ENCODE results near the gene STXBP5.

The STXBP5 gene

DNA sequence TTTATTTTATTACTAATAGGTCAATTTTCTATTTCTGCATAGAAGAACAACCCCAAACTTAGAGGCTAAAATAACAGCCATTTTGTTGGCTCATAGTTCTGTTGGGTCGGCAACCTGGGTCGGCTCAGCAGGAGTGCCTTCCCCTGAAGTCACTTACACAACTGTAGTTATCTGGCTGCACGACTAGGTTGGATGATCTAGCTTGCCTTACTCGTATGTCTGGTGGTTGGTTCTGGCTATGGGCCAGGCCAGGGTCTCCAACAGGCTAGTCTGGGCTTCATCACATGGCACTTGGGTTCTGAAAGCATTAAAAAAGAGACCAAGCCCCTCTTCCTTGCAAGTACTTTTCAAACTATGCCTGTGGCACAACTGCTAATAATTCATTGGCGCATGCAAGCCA lies 53.5 kb downstream of the STXBP5 start:
- DNase-seq (ENCODE audit: insufficient read length) (no peak), FAIRE-seq (no peak)
- no peak for TF ChIP-seq POLR2AphosphoS5 (IDR thresholded peaks at IDR 0.05; ENCODE audit: low read depth, low read length)
- TF ChIP-seq POLR2A (IDR thresholded peaks at IDR 0.05; ENCODE audit: low read depth, low read length) = no peak
- no peak for TF ChIP-seq TAF1 (IDR thresholded peaks at IDR 0.05; ENCODE audit: borderline replicate concordance, low read depth, low read length)

DNA sequence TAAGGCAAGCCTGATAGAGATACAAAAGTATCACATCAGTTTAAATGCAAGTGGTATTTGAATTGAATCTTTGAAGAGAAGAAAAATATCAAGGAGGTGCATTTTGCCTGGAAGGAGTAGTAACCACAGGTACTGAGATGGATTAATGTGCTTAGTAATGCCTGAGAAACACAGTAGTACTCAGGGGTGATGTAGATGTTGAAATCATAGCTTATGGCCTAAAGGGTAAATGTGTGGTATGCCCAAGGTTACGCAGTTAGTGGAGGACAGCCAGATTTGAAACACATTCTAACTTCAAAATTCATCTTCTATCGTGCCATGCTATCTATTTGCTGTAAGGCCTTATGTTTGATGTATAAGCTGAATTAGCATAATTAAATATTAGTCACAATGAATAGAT lies 55.9 kb downstream of the STXBP5 start:
- TF ChIP-seq POLR2A (IDR thresholded peaks at IDR 0.05; ENCODE audit: low read depth, low read length) (no peak), TAF1 (IDR thresholded peaks at IDR 0.05; ENCODE audit: borderline replicate concordance, low read depth, low read length) (no peak), POLR2AphosphoS5 (IDR thresholded peaks at IDR 0.05; ENCODE audit: low read depth, low read length) (no peak)
- FAIRE-seq (no peak), DNase-seq (ENCODE audit: insufficient read length) (no peak)

DNA sequence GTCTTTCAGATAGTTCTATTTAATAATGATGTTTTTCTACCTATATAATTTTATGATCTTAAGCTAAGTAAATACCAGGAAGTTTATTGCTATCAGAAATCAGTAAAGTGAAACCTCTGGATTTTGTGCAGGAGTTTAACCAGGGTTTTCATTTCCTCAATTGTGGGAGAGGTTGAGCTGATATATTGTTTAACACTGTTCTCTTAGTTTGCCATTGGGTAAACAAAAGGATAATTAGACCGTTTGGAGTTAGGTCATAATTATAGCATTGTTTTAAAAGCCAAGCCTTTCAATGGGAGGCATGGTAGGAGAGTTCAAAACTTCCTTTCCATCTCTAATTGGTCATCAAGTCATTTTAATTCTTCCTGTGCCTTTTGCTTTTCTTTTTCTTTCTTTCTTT lies 58.7 kb downstream of the STXBP5 start:
- FAIRE-seq = no peak
- no peak for TF ChIP-seq TAF1 (IDR thresholded peaks at IDR 0.05; ENCODE audit: borderline replicate concordance, low read depth, low read length)
- no peak for TF ChIP-seq POLR2AphosphoS5 (IDR thresholded peaks at IDR 0.05; ENCODE audit: low read depth, low read length)
- no peak for TF ChIP-seq POLR2A (IDR thresholded peaks at IDR 0.05; ENCODE audit: low read depth, low read length)
- no peak for DNase-seq (ENCODE audit: insufficient read length)

DNA sequence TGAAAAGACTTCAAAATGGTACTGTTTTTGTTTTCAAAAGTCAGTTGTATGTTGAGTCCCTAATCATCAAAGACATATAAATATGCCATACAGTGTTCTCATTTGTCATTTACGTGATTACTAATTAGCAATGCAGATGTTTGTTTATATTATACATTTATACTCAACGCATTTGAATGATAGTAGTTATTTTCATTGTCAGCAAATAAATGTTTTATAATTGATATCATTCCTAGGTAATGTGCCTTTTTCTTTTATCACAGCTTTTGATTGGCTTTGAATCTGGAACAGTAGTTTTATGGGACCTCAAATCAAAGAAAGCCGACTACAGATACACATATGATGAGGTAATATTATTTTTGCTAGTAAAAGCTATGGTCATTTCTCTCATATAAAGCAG lies 62.6 kb downstream of the STXBP5 start:
- DNase-seq (ENCODE audit: insufficient read length) = no peak
- FAIRE-seq = no peak
- TF ChIP-seq POLR2A (IDR thresholded peaks at IDR 0.05; ENCODE audit: low read depth, low read length) (no peak), POLR2AphosphoS5 (IDR thresholded peaks at IDR 0.05; ENCODE audit: low read depth, low read length) (no peak), TAF1 (IDR thresholded peaks at IDR 0.05; ENCODE audit: borderline replicate concordance, low read depth, low read length) (no peak)

DNA sequence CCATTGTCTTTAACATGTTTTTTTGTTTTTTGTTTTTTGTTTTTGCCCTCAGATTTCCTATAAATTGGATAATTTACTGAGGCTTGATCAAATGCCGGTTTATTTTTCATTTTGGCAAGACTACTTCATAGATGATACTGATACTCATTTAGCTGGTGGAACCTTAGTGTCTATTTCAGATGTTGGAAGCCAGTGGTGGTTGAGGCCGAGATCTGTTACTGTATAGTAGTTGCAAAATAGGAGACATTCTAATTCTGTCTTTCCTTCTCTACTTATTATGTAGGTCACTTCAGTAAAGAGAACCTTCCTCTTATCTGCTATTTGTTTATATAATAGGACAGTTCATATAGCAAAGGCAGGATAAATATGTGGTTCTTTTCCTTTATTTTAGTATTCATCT lies 63.4 kb downstream of the STXBP5 start:
- DNase-seq (ENCODE audit: insufficient read length) (no peak), FAIRE-seq (no peak)
- TF ChIP-seq TAF1 (IDR thresholded peaks at IDR 0.05; ENCODE audit: borderline replicate concordance, low read depth, low read length) = no peak
- TF ChIP-seq POLR2A (IDR thresholded peaks at IDR 0.05; ENCODE audit: low read depth, low read length) = no peak
- no peak for TF ChIP-seq POLR2AphosphoS5 (IDR thresholded peaks at IDR 0.05; ENCODE audit: low read depth, low read length)

DNA sequence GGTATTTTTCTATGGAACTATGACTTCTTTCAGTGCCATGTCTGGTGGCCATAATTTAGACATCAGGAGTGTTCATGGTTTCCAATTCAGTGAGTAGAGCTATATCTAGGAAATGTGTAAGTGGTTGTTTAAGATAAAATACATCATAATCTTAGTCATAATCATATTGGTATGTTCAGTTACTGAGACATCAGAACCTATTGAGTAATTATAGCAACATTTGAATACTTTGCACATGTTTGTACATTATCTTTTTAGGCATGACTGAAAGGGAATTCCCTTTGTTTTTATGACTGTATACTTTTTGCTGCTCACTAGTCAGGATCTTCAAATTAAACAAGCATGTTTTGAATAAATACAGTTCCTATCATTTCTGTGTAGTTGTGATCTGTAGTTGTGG lies 64.0 kb downstream of the STXBP5 start:
- DNase-seq (ENCODE audit: insufficient read length) (no peak), FAIRE-seq (peak; percentile 51)
- TF ChIP-seq POLR2A (IDR thresholded peaks at IDR 0.05; ENCODE audit: low read depth, low read length) (no peak), TAF1 (IDR thresholded peaks at IDR 0.05; ENCODE audit: borderline replicate concordance, low read depth, low read length) (no peak)

DNA sequence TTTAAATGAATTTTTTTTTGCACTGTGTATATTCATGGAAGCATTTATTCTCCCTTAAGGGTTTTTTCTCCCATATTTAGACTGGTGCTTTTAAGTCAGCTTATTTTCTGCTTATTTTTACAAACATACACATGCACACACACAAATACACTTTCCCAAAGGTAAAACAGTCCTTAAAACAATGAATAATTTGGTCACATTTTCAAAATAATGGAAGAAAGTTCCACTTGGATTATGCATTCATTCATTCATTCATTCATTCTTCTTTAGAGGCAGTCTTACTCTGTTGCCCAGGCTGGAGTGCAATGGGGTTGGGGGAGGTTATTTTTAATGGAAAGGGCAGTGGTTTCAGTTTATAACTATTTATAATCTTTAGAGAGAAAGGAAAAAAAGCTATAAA lies 69.8 kb downstream of the STXBP5 start:
- no peak for DNase-seq (ENCODE audit: insufficient read length)
- TF ChIP-seq TAF1 (IDR thresholded peaks at IDR 0.05; ENCODE audit: borderline replicate concordance, low read depth, low read length) = no peak
- TF ChIP-seq POLR2AphosphoS5 (IDR thresholded peaks at IDR 0.05; ENCODE audit: low read depth, low read length) = no peak
- no peak for TF ChIP-seq POLR2A (IDR thresholded peaks at IDR 0.05; ENCODE audit: low read depth, low read length)
- FAIRE-seq = no peak

DNA sequence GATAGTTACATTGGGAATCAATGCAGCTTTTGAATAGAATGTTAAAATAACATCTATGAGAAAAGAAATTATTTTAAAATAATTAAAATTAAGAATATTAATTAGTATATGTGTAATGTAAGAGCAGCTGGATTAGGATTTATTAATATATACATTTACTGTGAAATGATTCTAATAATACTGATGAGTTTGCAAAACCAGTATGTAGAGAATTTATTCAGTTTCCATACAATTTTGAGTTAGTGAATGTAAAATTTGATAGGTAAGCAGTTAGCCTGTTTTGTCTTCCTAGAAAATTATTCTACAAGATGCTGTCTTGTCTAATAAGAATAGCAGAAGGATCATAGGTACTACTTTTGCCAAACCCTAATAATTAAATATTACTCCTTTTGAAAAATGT lies 70.6 kb downstream of the STXBP5 start:
- FAIRE-seq (no peak), DNase-seq (ENCODE audit: insufficient read length) (no peak)
- TF ChIP-seq POLR2A (IDR thresholded peaks at IDR 0.05; ENCODE audit: low read depth, low read length) = no peak
- TF ChIP-seq POLR2AphosphoS5 (IDR thresholded peaks at IDR 0.05; ENCODE audit: low read depth, low read length) = no peak
- no peak for TF ChIP-seq TAF1 (IDR thresholded peaks at IDR 0.05; ENCODE audit: borderline replicate concordance, low read depth, low read length)

DNA sequence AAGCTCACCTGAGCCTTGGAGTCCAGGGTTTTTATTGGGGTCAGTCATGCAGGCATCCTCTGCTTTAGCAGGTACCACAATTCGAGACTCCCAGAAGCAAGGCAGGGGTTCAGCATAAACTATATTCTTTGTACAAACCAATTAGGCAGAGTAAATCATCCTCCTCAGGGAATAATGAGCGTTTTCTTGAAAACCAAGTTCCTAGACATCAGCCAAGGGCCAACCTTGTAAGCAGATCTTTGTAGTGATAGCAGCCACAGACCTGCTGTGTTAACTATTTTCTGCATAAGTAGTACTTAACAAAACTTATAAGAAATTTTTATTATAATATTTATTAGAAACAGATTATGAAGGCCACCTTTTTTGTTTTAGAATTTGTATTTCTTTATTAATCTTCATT lies 74.7 kb downstream of the STXBP5 start:
- TF ChIP-seq POLR2AphosphoS5 (IDR thresholded peaks at IDR 0.05; ENCODE audit: low read depth, low read length) (no peak), TAF1 (IDR thresholded peaks at IDR 0.05; ENCODE audit: borderline replicate concordance, low read depth, low read length) (no peak), POLR2A (IDR thresholded peaks at IDR 0.05; ENCODE audit: low read depth, low read length) (no peak)
- no peak for FAIRE-seq

DNA sequence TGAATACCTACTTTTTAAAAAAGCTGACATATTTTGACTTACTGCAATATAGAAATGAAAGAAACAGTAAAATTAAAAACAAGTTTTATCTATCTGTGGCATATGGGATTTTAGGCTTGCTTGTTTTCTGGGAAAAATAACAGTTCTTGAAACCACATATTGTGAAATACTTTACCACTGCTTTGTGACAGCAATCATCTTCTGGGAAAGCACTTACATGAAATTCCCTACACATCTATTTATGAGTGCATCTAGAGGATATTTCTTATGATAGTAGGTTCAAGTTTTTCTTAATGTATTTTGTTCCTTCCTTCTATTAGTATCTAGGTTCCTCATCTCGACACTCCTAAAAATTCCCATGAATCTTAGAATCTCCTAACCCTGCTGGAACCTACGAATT lies 75.2 kb downstream of the STXBP5 start:
- DNase-seq (ENCODE audit: insufficient read length) (no peak), FAIRE-seq (no peak)
- TF ChIP-seq POLR2A (IDR thresholded peaks at IDR 0.05; ENCODE audit: low read depth, low read length) = no peak
- no peak for TF ChIP-seq POLR2AphosphoS5 (IDR thresholded peaks at IDR 0.05; ENCODE audit: low read depth, low read length)
- TF ChIP-seq TAF1 (IDR thresholded peaks at IDR 0.05; ENCODE audit: borderline replicate concordance, low read depth, low read length) = no peak

More for the DNA sequence above, 74.7 kb downstream of the STXBP5 start:
- DNase-seq (ENCODE audit: insufficient read length) = no peak

DNA sequence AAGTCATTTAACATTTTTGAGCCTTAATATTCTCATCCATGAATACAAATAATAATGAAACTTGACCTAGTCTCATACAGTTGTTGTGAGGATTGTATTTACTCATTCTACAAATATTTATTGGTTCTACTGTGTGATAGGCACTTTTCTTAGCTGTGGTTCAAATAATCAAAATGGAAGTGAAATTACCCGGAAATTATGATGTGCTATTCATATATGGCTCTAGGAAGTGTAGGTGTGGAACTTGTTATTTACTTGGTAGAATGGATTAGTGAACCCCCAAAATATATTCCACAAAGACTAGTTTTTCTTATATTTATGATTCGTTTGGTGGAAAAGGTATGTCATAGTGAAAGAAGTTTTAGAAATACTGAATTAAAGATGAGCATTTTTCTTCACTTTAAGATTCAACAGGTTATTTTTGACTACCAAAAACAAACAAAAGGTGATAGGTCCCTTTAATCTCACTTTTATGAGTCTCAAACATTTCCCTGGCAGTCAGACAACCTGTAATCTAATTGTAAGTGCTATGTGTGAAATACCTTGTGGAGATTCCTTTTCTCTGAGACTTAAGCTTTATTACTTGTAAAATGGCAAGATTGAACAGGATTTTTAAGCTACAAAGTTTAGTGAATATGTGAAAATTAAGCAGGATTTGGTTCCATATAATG lies 77.8 kb downstream of the STXBP5 start:
- TF ChIP-seq TAF1 (IDR thresholded peaks at IDR 0.05; ENCODE audit: borderline replicate concordance, low read depth, low read length) (no peak), POLR2A (IDR thresholded peaks at IDR 0.05; ENCODE audit: low read depth, low read length) (no peak), POLR2AphosphoS5 (IDR thresholded peaks at IDR 0.05; ENCODE audit: low read depth, low read length) (no peak)
- FAIRE-seq (no peak), DNase-seq (ENCODE audit: insufficient read length) (no peak)

DNA sequence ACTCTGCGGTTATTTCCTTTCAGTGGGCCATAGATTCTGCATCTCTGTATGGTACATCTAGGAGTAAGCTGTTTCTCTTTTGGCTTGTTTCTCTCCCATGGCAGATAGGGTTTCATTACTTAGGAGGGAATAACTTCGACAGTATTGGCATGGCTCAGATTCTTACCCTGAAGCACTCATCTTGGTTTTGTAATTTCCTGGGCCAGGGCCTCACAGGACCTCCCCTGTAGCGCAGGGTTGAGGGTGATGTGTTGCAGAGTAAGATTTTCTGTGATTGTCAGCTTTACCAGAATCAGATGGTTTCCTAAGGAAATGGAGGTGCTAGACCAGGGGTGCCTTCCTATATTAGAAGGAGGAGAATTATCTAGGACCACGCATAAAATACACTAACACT lies 78.3 kb downstream of the STXBP5 start:
- no peak for DNase-seq (ENCODE audit: insufficient read length)
- no peak for TF ChIP-seq POLR2AphosphoS5 (IDR thresholded peaks at IDR 0.05; ENCODE audit: low read depth, low read length)
- TF ChIP-seq TAF1 (IDR thresholded peaks at IDR 0.05; ENCODE audit: borderline replicate concordance, low read depth, low read length) = no peak
- no peak for TF ChIP-seq POLR2A (IDR thresholded peaks at IDR 0.05; ENCODE audit: low read depth, low read length)
- no peak for FAIRE-seq

Measured in GM12892 (cell line).